ENCODE measurements around the gene TMEM121. TPM values are rescaled to one million over a fixed set of nuclear protein-coding genes. Genes with fewer than 3 reads are reported as not detected.
A peak's percentile ranks its signal among the peaks of the same experiment; 100 is the strongest.

Gene TMEM121
- total and polyA plus RNA-seq, 12 donors, result 0.93 to 2.6 (median 1.7) TPM

- no peak for TF ChIP-seq CTCF (IDR thresholded peaks at IDR 0.05)
- 94% methylated on average over 31 to 32 of the region's 32 CpGs for whole genome bisulfite sequencing, 2 donors
- Histone ChIP-seq H3K36me3 (peaks cover 0 to 16% (median 0%) of the 10 kb centered on the region in 9 donors), H3K27ac (no peak overlapping the region), H3K4me1 (peaks cover 3 to 22% (median 10%) of the 10 kb centered on the region in 9 donors), H3K4me3 (no peak overlapping the region), H3K9me3 (no peaks in the 10 kb centered on the region), H3K27me3 (no peaks in the 10 kb centered on the region)
- intact Hi-C loops (cut with DNase I), result no loop called here
- DNase-seq, result peak in 1 of 2 donors; percentile 9
- no peak for ATAC-seq
Observed at GRCh38 chr14:105496831-105497591, 29.4 kb upstream of the TMEM121 start.

GRCh38 chr14:105497671-105498429 is 28.5 kb upstream of the TMEM121 start:
- no peaks in the 10 kb centered on the region for H3K9me3 ChIP-seq
- ATAC-seq (no peak), DNase-seq (peak in 1 of 2 donors; percentile 18)
- H3K4me3 ChIP-seq, result no peak overlapping the region
- no peak overlapping the region for H3K27ac ChIP-seq
- no peaks in the 10 kb centered on the region for H3K27me3 ChIP-seq
- H3K4me1 ChIP-seq, result peaks cover 0 to 15% (median 6%) of the 10 kb centered on the region in 9 donors
- peaks cover 0 to 11% (median 0%) of the 10 kb centered on the region in 9 donors for H3K36me3 ChIP-seq
- intact Hi-C loops (cut with DNase I), result no loop called here
- 93 to 94% methylated on average over 31 of the region's 31 CpGs for WGBS, 2 donors
- TF ChIP-seq CTCF (IDR thresholded peaks at IDR 0.05), result no peak

DNA sequence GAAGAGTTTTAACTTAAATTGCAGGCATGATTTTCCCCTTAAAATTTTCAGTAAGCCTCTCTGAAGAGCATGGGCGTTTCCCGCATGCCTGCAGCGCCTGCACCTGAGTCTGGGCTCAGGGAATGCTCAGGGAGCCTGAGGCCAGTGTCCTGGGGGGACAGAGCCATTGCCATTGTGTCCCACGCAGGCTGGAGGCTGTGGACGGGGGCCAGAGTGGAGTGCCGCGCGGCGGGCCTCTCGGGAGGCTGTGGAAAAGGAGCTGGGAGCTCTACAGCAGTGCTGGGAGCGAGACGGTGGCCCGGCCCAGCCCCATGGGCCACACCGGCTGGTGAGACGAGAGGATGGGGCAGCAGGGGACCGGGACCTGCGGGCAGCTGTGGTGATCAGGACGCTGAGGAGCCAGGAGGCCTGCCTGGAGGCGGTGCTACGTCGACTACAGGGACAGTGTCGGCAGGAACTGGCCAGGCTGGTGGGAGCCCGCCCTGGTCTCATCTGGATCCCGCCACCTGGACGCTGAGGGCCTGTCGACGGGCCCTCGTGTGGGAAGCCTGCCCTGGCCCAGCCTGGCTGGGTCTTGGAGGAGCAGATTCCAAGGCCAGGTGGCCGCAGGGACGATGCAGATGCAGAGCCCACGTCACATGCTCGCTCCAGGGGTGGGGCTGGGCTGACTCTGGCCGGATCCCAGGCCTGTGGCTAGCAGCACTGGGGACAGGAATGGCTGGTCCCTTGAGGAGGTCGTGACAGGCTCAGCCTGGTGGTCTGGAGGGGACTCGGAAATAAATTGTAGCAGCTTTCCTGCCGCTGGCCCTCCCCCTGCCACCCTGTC is 27.7 kb upstream of the TMEM121 start:
- TF ChIP-seq CTCF (IDR thresholded peaks at IDR 0.05), result no peak
- Histone ChIP-seq H3K4me1 (peaks cover 0 to 15% (median 6%) of the 10 kb centered on the region in 9 donors), H3K4me3 (no peak overlapping the region), H3K9me3 (no peaks in the 10 kb centered on the region), H3K36me3 (peaks cover 0 to 11% (median 0%) of the 10 kb centered on the region in 9 donors), H3K27ac (no peak overlapping the region), H3K27me3 (no peaks in the 10 kb centered on the region)
- WGBS, 2 donors, result 83 to 87% methylated on average over 36 of the region's 36 CpGs
- intact Hi-C loops (cut with DNase I), result no loop called here
- DNase-seq (peak in 1 of 2 donors; percentile 11), ATAC-seq (no peak)
